ENCODE data around the gene SLC25A28. TPM values are rescaled to one million over a fixed set of nuclear protein-coding genes. Genes with fewer than 3 reads are reported as not detected.

SLC25A28 gene
- total and polyA plus RNA-seq, 3 experiments from 2014 or later: 26.4 to 42.9 (median 41.9) TPM

DNA sequence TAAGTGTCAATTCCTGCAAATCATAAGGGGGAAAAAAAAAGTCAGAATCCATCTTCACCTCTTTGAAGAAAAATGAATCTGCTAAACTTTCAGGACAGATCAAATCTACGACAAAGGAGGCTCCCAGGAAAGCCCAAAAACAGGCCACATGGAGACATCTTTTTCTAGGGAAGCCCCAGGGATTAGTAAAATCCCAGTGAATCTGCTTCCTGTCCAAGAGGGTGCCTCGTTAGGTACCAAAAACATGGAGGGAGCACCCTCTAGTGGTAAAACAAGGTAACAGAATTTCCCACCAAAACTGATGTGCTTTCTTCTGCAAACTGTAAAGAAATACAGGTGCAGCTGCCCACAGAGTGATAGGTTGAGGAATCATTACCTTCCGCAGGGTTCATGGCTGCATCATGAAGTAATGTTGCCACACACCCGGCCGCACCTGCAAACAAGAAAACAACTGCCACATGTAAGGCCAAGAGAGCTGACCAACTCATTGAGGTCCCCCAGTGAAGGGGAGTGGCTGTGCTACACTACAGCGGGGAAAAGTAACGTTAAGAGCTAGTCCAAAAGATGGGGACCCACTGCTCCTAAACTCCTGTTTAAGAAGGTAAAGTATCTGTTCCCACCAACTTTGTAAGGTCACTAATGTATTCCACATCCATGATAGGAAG is 7.9 kb downstream of the SLC25A28 start:
- H3K27ac ChIP-seq (ENCODE audit: low read depth, low read length): no peak overlapping the region
- no peaks in the 10 kb centered on the region for H3K9me3 Mint-ChIP-seq
- H3K27me3 Mint-ChIP-seq: no peaks in the 10 kb centered on the region

DNA sequence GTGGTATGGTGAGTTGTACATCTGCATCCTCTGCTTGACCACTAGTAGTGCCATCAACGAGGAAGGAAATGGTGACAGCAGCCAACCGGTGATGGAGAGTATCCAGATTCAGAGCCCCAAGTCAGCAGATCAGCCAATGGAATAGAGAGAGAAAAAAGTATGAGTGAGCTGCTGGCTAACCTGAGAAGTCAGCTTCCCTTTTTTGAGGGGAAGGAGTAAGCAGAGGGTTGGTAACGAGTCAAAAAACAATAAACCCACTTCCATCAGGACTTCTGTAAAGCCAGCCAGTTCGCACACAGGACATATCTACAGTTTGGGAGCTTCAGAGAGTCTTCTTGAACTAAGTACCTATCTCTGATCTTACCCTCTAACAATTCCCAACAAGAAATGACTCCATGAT is 8.9 kb downstream of the SLC25A28 start:
- CTCF ChIA-PET: interaction anchor here (0.8 to 4.4 kb wide), 12 partner anchors 9 to 219 kb away, joined by 3 to 29 read pairs (median 6); partner anchors contain the start of genes GOT1 and SLC25A28
- no peaks in the 10 kb centered on the region for H3K27me3 Mint-ChIP-seq
- H3K4me1 ChIP-seq (ENCODE audit: insufficient read depth, low read length): no peaks in the 10 kb centered on the region
- H3K36me3 Mint-ChIP-seq: peaks cover 0 to 53% (median 11%) of the 10 kb centered on the region in 3 donors
- no peaks in the 10 kb centered on the region for H3K9me3 Mint-ChIP-seq
- POLR2A ChIA-PET: no interaction called here
- no peak overlapping the region for H3K4me3 ChIP-seq (ENCODE audit: low read length)
- H3K4me1 Mint-ChIP-seq: peaks cover 19 to 30% (median 19%) of the 10 kb centered on the region in 3 donors
- peaks cover 26% of the 10 kb centered on the region for H3K36me3 ChIP-seq (ENCODE audit: insufficient read depth, low read length)
- no peak overlapping the region for H3K4me3 Mint-ChIP-seq
- H3K27me3 ChIP-seq (ENCODE audit: insufficient read depth, low read length, poor library complexity, severe bottlenecking): no peaks in the 10 kb centered on the region
- H3K27ac Mint-ChIP-seq: peak overlapping the region in 2 of 8 donors; percentile 27 to 36
- H3K27ac ChIP-seq (ENCODE audit: low read depth, low read length): no peak overlapping the region
- no peak for DNase-seq
- no peaks in the 10 kb centered on the region for H3K9me3 ChIP-seq (ENCODE audit: low read length)

More for the DNA sequence above, 7.9 kb downstream of the SLC25A28 start:
- Histone ChIP-seq H3K36me3 (ENCODE audit: insufficient read depth, low read length) (peaks cover 26% of the 10 kb centered on the region), H3K9me3 (ENCODE audit: low read length) (no peaks in the 10 kb centered on the region), H3K27me3 (ENCODE audit: insufficient read depth, low read length, poor library complexity, severe bottlenecking) (no peaks in the 10 kb centered on the region), H3K4me1 (ENCODE audit: insufficient read depth, low read length) (peaks cover 4% of the 10 kb centered on the region), H3K4me3 (ENCODE audit: low read length) (no peak overlapping the region)
- Mint-ChIP-seq H3K36me3 (peaks cover 0 to 56% (median 11%) of the 10 kb centered on the region in 3 donors), H3K4me1 (peaks cover 28 to 40% (median 28%) of the 10 kb centered on the region in 3 donors), H3K4me3 (peak overlapping the region in 1 of 7 donors; percentile 25), H3K27ac (peak overlapping the region; percentile 22 to 91 (median 58))
- peak in 4 of 5 donors; percentile 5 to 49 (median 38) for DNase-seq
- ChIA-PET POLR2A (interaction anchor here (0.7 to 1.6 kb wide), 2 partner anchors 27 to 176 kb away, joined by 3 to 4 read pairs; no protein-coding TSS in a partner anchor), CTCF (interaction anchor here (0.8 to 4.4 kb wide), 14 partner anchors 8 to 220 kb away, joined by 3 to 29 read pairs (median 5); partner anchors contain the start of genes GOT1 and SLC25A28)

DNA sequence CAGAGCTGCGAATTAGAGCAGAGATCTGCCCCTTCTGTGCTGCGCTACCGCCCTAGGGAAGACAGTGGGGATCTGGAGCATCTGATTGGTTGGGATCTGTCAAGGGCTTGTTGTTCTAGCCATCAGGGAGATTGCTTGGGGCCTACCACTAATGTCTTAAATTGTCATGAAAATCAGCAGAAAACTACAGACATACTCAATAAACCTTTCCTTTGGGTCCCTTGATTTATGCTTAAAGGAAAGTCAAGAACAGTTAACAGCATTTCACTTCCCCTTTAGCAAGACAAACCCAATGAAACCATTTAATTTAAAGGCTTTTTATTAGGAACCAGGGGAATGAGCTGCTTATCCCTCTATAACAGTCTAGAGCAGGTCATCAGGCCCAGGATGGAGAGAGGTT is 10.0 kb downstream of the SLC25A28 start:
- Histone ChIP-seq H3K36me3 (ENCODE audit: insufficient read depth, low read length) (peaks cover 26% of the 10 kb centered on the region), H3K4me1 (ENCODE audit: insufficient read depth, low read length) (no peaks in the 10 kb centered on the region), H3K9me3 (ENCODE audit: low read length) (no peaks in the 10 kb centered on the region), H3K27me3 (ENCODE audit: insufficient read depth, low read length, poor library complexity, severe bottlenecking) (no peaks in the 10 kb centered on the region), H3K27ac (ENCODE audit: low read depth, low read length) (no peak overlapping the region), H3K4me3 (ENCODE audit: low read length) (no peak overlapping the region)
- ChIA-PET POLR2A (no interaction called here), CTCF (interaction anchor here (3.4 kb wide), 1 partner anchor 218 kb away, joined by 12 read pairs; no protein-coding TSS in a partner anchor)
- H3K27ac Mint-ChIP-seq: peak overlapping the region in 2 of 8 donors; percentile 20 to 29
- peaks cover 0 to 50% (median 7%) of the 10 kb centered on the region in 3 donors for H3K36me3 Mint-ChIP-seq
- H3K27me3 Mint-ChIP-seq: no peaks in the 10 kb centered on the region
- peaks cover 8 to 19% (median 12%) of the 10 kb centered on the region in 3 donors for H3K4me1 Mint-ChIP-seq
- no peaks in the 10 kb centered on the region for H3K9me3 Mint-ChIP-seq
- H3K4me3 Mint-ChIP-seq: no peak overlapping the region
- no peak for DNase-seq

DNA sequence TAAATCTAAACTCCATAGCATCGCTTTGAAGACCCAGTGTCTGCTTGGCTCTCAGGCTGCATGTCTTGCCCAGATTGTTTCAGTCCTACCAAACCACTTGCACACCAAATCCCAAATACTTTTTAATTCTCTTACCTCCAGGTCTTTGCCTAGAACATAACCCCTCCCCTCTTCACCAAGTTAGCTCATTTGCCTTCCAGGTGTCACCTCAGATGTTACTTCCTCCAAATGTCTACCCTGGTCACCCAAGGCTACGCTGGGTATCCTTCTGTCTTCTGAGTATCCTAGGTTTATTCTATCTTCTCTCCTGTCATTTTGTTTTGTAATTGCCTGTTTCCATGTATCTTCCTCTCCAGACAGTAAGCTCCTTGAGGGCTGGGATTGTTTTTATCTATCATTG is 11.1 kb downstream of the SLC25A28 start:
- no peak for DNase-seq
- CTCF ChIA-PET: interaction anchor here (1.1 to 1.2 kb wide), 3 partner anchors 8 to 173 kb away, joined by 3 to 5 read pairs (median 4); no protein-coding TSS in a partner anchor
- Mint-ChIP-seq H3K9me3 (no peaks in the 10 kb centered on the region), H3K4me1 (peaks cover 7 to 14% (median 12%) of the 10 kb centered on the region in 3 donors), H3K27ac (peak overlapping the region in 3 of 8 donors; percentile 5 to 77 (median 77)), H3K4me3 (no peak overlapping the region), H3K27me3 (no peaks in the 10 kb centered on the region), H3K36me3 (peaks cover 0 to 44% (median 5%) of the 10 kb centered on the region in 3 donors)
- Histone ChIP-seq H3K27ac (ENCODE audit: low read depth, low read length) (no peak overlapping the region), H3K4me3 (ENCODE audit: low read length) (no peak overlapping the region), H3K4me1 (ENCODE audit: insufficient read depth, low read length) (no peaks in the 10 kb centered on the region), H3K36me3 (ENCODE audit: insufficient read depth, low read length) (peaks cover 26% of the 10 kb centered on the region), H3K27me3 (ENCODE audit: insufficient read depth, low read length, poor library complexity, severe bottlenecking) (no peaks in the 10 kb centered on the region), H3K9me3 (ENCODE audit: low read length) (no peaks in the 10 kb centered on the region)
- POLR2A ChIA-PET: no interaction called here

DNA sequence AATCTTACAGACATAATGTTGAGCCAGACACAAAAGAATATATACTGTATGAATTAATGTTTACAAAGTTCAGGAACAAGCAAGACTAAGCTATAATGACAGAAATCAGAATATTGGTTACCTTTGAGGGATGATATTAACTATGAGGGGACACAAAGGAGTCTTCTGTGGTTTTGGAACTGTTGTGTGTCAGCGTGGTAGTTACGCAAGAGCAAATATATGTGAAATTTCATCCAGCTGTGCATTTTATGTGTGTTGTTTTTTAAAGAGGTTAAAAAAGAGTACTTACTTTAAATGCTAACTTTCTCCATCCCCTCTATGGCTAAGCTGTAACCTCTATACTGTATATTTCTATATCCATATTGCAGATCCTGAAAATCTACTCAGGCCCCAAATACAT is 14.9 kb downstream of the SLC25A28 start:
- POLR2A ChIA-PET: no interaction called here
- no peaks in the 10 kb centered on the region for H3K9me3 Mint-ChIP-seq
- Histone ChIP-seq H3K9me3 (ENCODE audit: low read length) (no peaks in the 10 kb centered on the region), H3K36me3 (ENCODE audit: insufficient read depth, low read length) (peaks cover 8% of the 10 kb centered on the region), H3K27ac (ENCODE audit: low read depth, low read length) (no peak overlapping the region), H3K4me3 (ENCODE audit: low read length) (no peak overlapping the region), H3K4me1 (ENCODE audit: insufficient read depth, low read length) (no peaks in the 10 kb centered on the region), H3K27me3 (ENCODE audit: insufficient read depth, low read length, poor library complexity, severe bottlenecking) (no peaks in the 10 kb centered on the region)
- H3K27me3 Mint-ChIP-seq: peaks cover 1 to 16% of the 10 kb centered on the region in 2 donors
- DNase-seq: no peak
- no peaks in the 10 kb centered on the region for H3K4me1 Mint-ChIP-seq
- H3K4me3 Mint-ChIP-seq: no peak overlapping the region
- H3K27ac Mint-ChIP-seq: no peak overlapping the region
- CTCF ChIA-PET: interaction anchor here (0.8 kb wide), 1 partner anchor 11 kb away, joined by 3 read pairs; no protein-coding TSS in a partner anchor
- H3K36me3 Mint-ChIP-seq: peaks cover 0 to 9% (median 0%) of the 10 kb centered on the region in 3 donors

DNA sequence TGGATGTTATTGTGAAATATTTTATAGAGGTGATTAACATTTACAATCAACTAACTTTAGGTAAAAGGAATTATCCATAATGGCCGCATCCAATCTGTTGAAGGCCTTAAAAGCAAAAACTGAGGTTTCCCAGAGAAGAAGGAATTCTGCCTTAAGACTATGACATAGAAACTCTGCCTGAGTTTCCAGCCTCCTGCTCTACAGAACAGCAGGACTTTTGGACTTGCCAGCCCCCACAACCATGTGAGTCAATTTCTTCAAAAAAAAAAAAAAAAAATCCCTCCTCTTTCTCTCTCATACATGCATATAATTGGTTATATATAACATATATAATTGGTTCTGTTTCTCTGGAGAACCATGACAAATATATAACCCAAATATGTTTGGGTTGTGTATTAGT is 15.4 kb downstream of the SLC25A28 start:
- no peaks in the 10 kb centered on the region for H3K4me1 Mint-ChIP-seq
- CTCF ChIA-PET: interaction anchor here (0.8 kb wide), 1 partner anchor 11 kb away, joined by 3 read pairs; no protein-coding TSS in a partner anchor
- peaks cover 0 to 5% (median 0%) of the 10 kb centered on the region in 3 donors for H3K36me3 Mint-ChIP-seq

DNA sequence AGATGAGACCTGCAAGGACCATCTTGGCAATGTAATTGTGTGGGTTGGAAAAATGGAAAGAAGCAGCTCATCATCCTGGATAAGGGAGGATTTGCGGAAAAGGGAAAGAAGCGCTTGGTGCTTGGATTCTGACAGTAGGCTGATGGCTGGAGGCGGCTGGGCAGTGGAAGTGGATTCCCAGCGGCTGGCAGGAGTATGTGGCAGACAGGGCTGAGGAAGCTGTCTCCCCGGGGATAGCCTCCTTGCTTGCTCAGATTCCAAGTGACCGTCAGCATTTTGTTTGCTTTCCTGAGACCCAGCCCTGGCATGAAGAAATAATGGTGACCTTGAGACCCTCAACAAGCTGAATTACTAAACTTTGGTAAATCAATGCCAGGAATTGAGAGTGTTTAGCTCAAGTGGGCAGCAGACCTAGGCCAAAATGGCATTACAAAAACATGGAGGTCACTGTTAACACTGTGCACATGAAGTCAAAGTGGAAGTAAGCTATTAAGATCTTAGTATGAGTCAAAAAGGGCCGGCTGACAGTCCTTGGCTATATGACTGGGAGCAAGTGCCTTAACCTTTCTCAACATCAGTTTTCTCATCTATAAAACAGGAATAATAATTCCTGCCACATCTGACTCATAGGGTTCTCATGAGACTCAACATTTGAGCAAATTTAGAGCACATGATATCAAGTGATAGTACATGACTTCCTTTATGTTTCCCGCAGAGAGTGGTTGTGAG is 21.3 kb downstream of the SLC25A28 start:
- Mint-ChIP-seq H3K9me3 (no peaks in the 10 kb centered on the region), H3K4me1 (no peaks in the 10 kb centered on the region), H3K36me3 (no peaks in the 10 kb centered on the region), H3K4me3 (no peak overlapping the region), H3K27me3 (peaks cover 7 to 25% of the 10 kb centered on the region in 2 donors), H3K27ac (no peak overlapping the region)
- no peaks in the 10 kb centered on the region for H3K9me3 ChIP-seq (ENCODE audit: low read length)
- no peaks in the 10 kb centered on the region for H3K36me3 ChIP-seq (ENCODE audit: insufficient read depth, low read length)
- no peaks in the 10 kb centered on the region for H3K27me3 ChIP-seq (ENCODE audit: insufficient read depth, low read length, poor library complexity, severe bottlenecking)
- ChIA-PET CTCF (interaction anchor here (1.2 to 1.4 kb wide), 2 partner anchors 14 to 39 kb away, joined by 3 read pairs; no protein-coding TSS in a partner anchor), POLR2A (no interaction called here)
- H3K4me3 ChIP-seq (ENCODE audit: low read length): no peak overlapping the region
- no peak for DNase-seq
- no peaks in the 10 kb centered on the region for H3K4me1 ChIP-seq (ENCODE audit: insufficient read depth, low read length)
- H3K27ac ChIP-seq (ENCODE audit: low read depth, low read length): no peak overlapping the region

More for the DNA sequence above, 15.4 kb downstream of the SLC25A28 start:
- Mint-ChIP-seq H3K27me3 (peaks cover 1 to 16% of the 10 kb centered on the region in 2 donors), H3K4me3 (no peak overlapping the region), H3K9me3 (no peaks in the 10 kb centered on the region), H3K27ac (no peak overlapping the region)
- no peak for DNase-seq
- Histone ChIP-seq H3K4me1 (ENCODE audit: insufficient read depth, low read length) (no peaks in the 10 kb centered on the region), H3K27me3 (ENCODE audit: insufficient read depth, low read length, poor library complexity, severe bottlenecking) (no peaks in the 10 kb centered on the region), H3K4me3 (ENCODE audit: low read length) (no peak overlapping the region), H3K9me3 (ENCODE audit: low read length) (no peaks in the 10 kb centered on the region), H3K36me3 (ENCODE audit: insufficient read depth, low read length) (peaks cover 3% of the 10 kb centered on the region), H3K27ac (ENCODE audit: low read depth, low read length) (no peak overlapping the region)
- POLR2A ChIA-PET: no interaction called here
